ENCODE results near the gene KCNJ14.
A peak's percentile ranks its signal among the peaks of the same experiment; 100 is the strongest.

KCNJ14 gene

DNA sequence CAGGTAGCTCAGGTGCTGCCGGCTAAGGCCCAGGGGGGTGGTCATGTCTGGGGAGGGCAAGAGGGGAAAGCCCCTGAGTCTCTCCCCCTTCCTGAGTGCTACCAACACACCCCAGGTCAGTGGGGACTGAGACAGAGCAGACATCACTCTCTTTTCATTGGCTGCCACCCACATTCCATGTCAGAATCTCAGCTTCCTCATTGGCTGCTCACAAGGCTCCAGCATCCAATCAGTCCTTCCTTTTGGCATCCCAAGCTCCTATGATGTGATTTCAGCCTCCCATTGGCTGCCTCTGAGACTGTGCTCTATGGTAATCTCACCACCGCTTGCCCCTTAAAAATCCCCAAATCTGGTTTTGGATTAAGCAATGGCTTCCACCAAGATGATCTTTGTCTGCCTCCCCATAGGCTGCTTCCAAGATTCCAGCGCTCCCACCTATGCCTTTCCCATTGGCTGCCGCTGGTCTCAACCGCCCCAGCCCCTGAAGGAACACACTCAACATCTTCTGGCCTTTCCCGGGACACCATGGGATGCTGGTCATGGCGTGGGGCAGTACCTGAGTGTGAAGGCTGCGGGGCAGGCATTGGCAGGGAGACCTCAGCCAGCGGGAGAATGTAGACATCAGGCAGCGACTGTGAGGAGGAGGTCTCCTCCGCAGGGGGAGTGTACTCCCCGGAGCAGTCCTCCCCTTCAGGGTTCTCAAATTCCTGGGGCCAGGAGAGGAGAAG is 54.3 kb downstream of the KCNJ14 start:
- DNase-seq: no peak

GRCh38 chr19:48510421-48511268 is 55.3 kb downstream of the KCNJ14 start:
- DNase-seq: peak; percentile 76

- no peak for DNase-seq
Measured at GRCh38 chr19:48511321-48511731, 56.0 kb downstream of the KCNJ14 start.

DNA sequence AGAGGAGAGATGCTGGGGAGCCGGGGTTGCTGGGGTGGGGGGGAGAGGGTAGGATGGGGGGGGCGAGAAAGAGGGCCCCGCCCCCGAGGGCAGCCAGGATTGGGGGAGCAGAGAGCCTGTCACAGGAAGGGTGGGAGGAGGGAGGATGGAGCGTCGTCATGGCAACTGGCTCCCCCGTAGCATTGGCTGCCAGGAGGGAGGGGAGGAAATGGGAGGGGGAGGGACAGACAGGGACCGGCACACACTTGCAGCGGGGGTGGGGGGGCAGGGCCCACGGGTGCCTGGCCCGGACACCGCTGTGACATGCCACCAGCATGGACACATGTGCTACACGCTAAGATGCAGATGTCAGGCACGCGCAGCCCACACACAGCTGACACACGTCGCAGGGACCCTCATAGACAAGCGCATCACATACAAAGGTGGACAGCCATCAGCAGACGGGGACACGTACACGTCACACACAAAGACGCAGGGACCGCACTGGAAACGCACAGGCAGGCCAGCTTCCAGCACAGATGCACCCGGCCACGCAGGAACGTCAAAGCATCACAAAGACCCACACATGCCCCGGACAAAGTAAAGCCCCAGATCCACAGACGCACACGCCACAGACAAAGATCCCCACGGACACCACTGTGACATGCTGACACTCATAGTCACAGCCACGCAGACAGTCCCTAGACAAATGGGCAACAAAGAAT is 56.6 kb downstream of the KCNJ14 start, which contains the start of gene LMTK3:
LMTK3 (minus strand) TSS at position 36 of the 704 bp plus-strand sequence. CDS start 259 bp downstream, outside the sequence.
- DNase-seq: peak; percentile 80

DNA sequence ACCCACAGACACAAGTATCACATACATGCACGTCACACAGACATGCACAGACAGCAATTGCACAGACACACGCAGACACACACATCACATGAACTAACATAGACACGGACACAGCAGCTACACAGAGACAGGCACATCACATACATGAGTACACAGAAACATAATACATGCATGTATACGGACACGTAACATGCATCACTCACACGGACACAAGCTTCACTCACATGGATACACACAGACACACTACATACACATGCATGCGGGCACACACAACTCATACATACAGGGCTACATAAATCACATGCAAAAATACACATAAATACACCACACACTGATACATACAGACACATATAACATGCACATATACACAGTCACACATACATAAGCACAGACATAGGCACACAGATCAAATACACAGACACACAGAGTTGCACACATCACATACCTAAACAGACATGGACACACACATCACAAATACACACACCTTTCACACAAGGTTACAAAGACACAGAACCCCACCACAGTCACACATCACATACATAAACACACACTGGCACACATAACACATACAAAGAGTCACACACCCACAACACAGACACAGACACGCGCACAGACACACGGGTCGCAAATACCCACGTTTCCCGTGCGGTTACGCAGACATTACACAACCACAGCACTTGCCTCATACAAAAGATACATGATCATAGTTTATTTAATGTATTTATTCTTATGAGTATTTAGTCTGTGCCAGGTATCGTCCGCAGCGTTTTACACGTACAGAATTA is 57.3 kb downstream of the KCNJ14 start:
- no peak for DNase-seq

- DNase-seq: peak; percentile 76
Measured at GRCh38 chr19:48513289-48514122, 58.1 kb downstream of the KCNJ14 start.

GRCh38 chr19:48514123-48514458 is 58.7 kb downstream of the KCNJ14 start:
- no peak for DNase-seq

- no peak for DNase-seq
Measured at GRCh38 chr19:48516536-48516935, 61.2 kb downstream of the KCNJ14 start.

Data from retina (tissue), 1 donor.